ENCODE measurements around the gene LOXL1.

LOXL1 gene

DNA sequence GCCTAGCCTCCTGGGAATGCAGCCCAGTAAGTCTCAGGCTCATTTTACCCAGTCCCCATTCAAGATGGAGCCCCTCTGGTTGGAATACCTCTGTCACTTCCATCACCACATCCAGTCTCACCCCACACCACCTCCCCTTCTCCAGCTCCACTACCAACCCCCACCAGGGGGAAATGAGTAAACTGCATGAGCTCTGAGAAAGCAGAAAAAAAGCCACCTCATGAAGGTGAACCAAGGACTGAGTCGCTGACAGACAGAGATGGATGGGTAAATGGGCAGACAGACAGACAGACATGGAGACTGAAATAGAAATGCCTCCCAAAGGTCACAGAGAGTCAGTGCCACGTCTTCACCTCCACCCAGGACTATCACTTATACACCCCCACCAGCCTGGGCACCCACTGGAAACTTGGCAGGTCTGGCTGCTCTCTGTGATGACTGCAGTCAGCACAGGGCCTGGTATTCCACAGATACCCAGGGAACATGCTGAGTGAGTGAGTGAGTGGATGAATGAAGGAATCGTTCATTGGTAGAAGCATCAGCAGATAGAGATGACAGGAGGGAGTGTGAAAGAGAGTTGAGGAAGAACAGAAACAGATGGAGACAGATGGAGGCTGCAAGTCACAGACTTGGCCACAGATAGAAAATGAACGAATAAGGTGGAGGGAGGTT lies 4.9 kb upstream of the LOXL1 start:
- Histone ChIP-seq H3K9me3 (ENCODE audit: control insufficient read depth, low read length) (no peaks in the 10 kb centered on the region), H4K91ac (ENCODE audit: low read length) (no peak overlapping the region), H3K27ac (ENCODE audit: low read length, poor library complexity, severe bottlenecking) (peak overlapping the region; percentile 19), H3K4ac (ENCODE audit: low read depth in 1 of 2, low read length in 2 of 2) (peak overlapping the region in 1 of 2 experiments; percentile 32), H2BK5ac (ENCODE audit: low read depth, low read length, poor library complexity, severe bottlenecking) (no peak overlapping the region), H3K27me3 (ENCODE audit: control insufficient read depth in 1 of 2, insufficient read depth in 1 of 2, low read length in 2 of 2) (no peaks in the 10 kb centered on the region), H2BK120ac (ENCODE audit: low read depth, low read length) (no peak overlapping the region), H3K4me2 (ENCODE audit: low read length, poor library complexity, severe bottlenecking) (no peak overlapping the region), H2AK5ac (ENCODE audit: low read length, severe bottlenecking) (peak overlapping the region; percentile 24), H3K4me1 (ENCODE audit: control insufficient read depth, insufficient read depth, low read depth, low read length) (peaks cover 44% of the 10 kb centered on the region), H2AFZ (ENCODE audit: low read depth, low read length) (no peak overlapping the region), H2BK15ac (ENCODE audit: low read depth, poor library complexity, severe bottlenecking) (no peak overlapping the region), H3K9ac (ENCODE audit: low read length) (no peak overlapping the region), H3K79me1 (replicated peaks; ENCODE audit: low read length, poor library complexity, severe bottlenecking) (peaks cover 23% of the 10 kb centered on the region), H3K14ac (ENCODE audit: low read length in 2 of 2) (no peak overlapping the region), H2BK12ac (ENCODE audit: low read length in 2 of 2) (peak overlapping the region in 1 of 2 experiments; percentile 32), H3K36me3 (ENCODE audit: control insufficient read depth in 1 of 2, insufficient read depth in 2 of 2, low read depth in 1 of 2, low read length in 2 of 2) (peaks cover 10 to 17% of the 10 kb centered on the region in 2 experiments), H3K18ac (ENCODE audit: low read depth in 1 of 2, low read length in 2 of 2) (peak overlapping the region in 1 of 2 experiments; percentile 54), H3K23ac (ENCODE audit: low read length in 2 of 2) (no peak overlapping the region), H3K4me3 (ENCODE audit: insufficient read depth in 1 of 2, low read depth in 1 of 2, low read length in 2 of 2) (no peak overlapping the region), H4K8ac (ENCODE audit: low read length) (no peak overlapping the region)
- DNase-seq: no peak
- WGBS: 68% methylated on average over 3 of the region's 4 CpGs

GRCh38 chr15:73922186-73923151 lies 3.8 kb upstream of the LOXL1 start:
- peak overlapping the region; percentile 67 to 92 for H3K18ac ChIP-seq (ENCODE audit: low read depth in 1 of 2, low read length in 2 of 2)
- H3K27me3 ChIP-seq (ENCODE audit: control insufficient read depth in 1 of 2, insufficient read depth in 1 of 2, low read length in 2 of 2): no peaks in the 10 kb centered on the region
- H2AFZ ChIP-seq (ENCODE audit: low read depth, low read length): peak overlapping the region; percentile 46
- H3K4me3 ChIP-seq (ENCODE audit: insufficient read depth in 1 of 2, low read depth in 1 of 2, low read length in 2 of 2): peak overlapping the region in 1 of 2 experiments; percentile 48
- H3K4ac ChIP-seq (ENCODE audit: low read depth in 1 of 2, low read length in 2 of 2): peak overlapping the region; percentile 92 to 95
- peak overlapping the region; percentile 85 for H2BK5ac ChIP-seq (ENCODE audit: low read depth, low read length, poor library complexity, severe bottlenecking)
- H3K14ac ChIP-seq (ENCODE audit: low read length in 2 of 2): peak overlapping the region in 1 of 2 experiments; percentile 85
- H3K9me3 ChIP-seq (ENCODE audit: control insufficient read depth, low read length): no peaks in the 10 kb centered on the region
- H3K4me1 ChIP-seq (ENCODE audit: control insufficient read depth, insufficient read depth, low read depth, low read length): peaks cover 44% of the 10 kb centered on the region
- peaks cover 10 to 17% of the 10 kb centered on the region in 2 experiments for H3K36me3 ChIP-seq (ENCODE audit: control insufficient read depth in 1 of 2, insufficient read depth in 2 of 2, low read depth in 1 of 2, low read length in 2 of 2)
- H3K23ac ChIP-seq (ENCODE audit: low read length in 2 of 2): peak overlapping the region in 1 of 2 experiments; percentile 47
- peak overlapping the region; percentile 56 for H3K4me2 ChIP-seq (ENCODE audit: low read length, poor library complexity, severe bottlenecking)
- H4K8ac ChIP-seq (ENCODE audit: low read length): peak overlapping the region; percentile 100
- 18% methylated on average over 15 of the region's 19 CpGs for WGBS
- H3K27ac ChIP-seq (ENCODE audit: low read length, poor library complexity, severe bottlenecking): peak overlapping the region; percentile 95
- H2BK15ac ChIP-seq (ENCODE audit: low read depth, poor library complexity, severe bottlenecking): peak overlapping the region; percentile 98
- peak; percentile 82 for DNase-seq
- H3K9ac ChIP-seq (ENCODE audit: low read length): peak overlapping the region; percentile 90
- H3K79me1 ChIP-seq (replicated peaks; ENCODE audit: low read length, poor library complexity, severe bottlenecking): peaks cover 23% of the 10 kb centered on the region
- peak overlapping the region; percentile 98 for H4K91ac ChIP-seq (ENCODE audit: low read length)
- peak overlapping the region; percentile 97 for H2BK120ac ChIP-seq (ENCODE audit: low read depth, low read length)
- H2BK12ac ChIP-seq (ENCODE audit: low read length in 2 of 2): peak overlapping the region; percentile 94 to 98
- H2AK5ac ChIP-seq (ENCODE audit: low read length, severe bottlenecking): peak overlapping the region; percentile 91

GRCh38 chr15:73923156-73923487 lies 3.1 kb upstream of the LOXL1 start:
- Histone ChIP-seq H3K18ac (ENCODE audit: low read depth in 1 of 2, low read length in 2 of 2) (peak overlapping the region; percentile 67 to 92), H3K9ac (ENCODE audit: low read length) (peak overlapping the region; percentile 90), H3K27ac (ENCODE audit: low read length, poor library complexity, severe bottlenecking) (peak overlapping the region; percentile 95), H3K14ac (ENCODE audit: low read length in 2 of 2) (peak overlapping the region in 1 of 2 experiments; percentile 50), H3K4me3 (ENCODE audit: insufficient read depth in 1 of 2, low read depth in 1 of 2, low read length in 2 of 2) (peak overlapping the region in 1 of 2 experiments; percentile 48), H2BK12ac (ENCODE audit: low read length in 2 of 2) (peak overlapping the region; percentile 81 to 98), H3K23ac (ENCODE audit: low read length in 2 of 2) (peak overlapping the region in 1 of 2 experiments; percentile 47), H4K8ac (ENCODE audit: low read length) (peak overlapping the region; percentile 100), H3K36me3 (ENCODE audit: control insufficient read depth in 1 of 2, insufficient read depth in 2 of 2, low read depth in 1 of 2, low read length in 2 of 2) (peaks cover 8 to 14% of the 10 kb centered on the region in 2 experiments), H3K4ac (ENCODE audit: low read depth in 1 of 2, low read length in 2 of 2) (peak overlapping the region; percentile 92 to 95), H3K79me1 (replicated peaks; ENCODE audit: low read length, poor library complexity, severe bottlenecking) (peaks cover 20% of the 10 kb centered on the region), H4K91ac (ENCODE audit: low read length) (peak overlapping the region; percentile 98), H2BK5ac (ENCODE audit: low read depth, low read length, poor library complexity, severe bottlenecking) (peak overlapping the region; percentile 85), H2BK120ac (ENCODE audit: low read depth, low read length) (peak overlapping the region; percentile 97), H3K9me3 (ENCODE audit: control insufficient read depth, low read length) (no peaks in the 10 kb centered on the region), H2AK5ac (ENCODE audit: low read length, severe bottlenecking) (peak overlapping the region; percentile 79), H3K4me1 (ENCODE audit: control insufficient read depth, insufficient read depth, low read depth, low read length) (peaks cover 44% of the 10 kb centered on the region), H3K4me2 (ENCODE audit: low read length, poor library complexity, severe bottlenecking) (peak overlapping the region; percentile 56), H3K27me3 (ENCODE audit: control insufficient read depth in 1 of 2, insufficient read depth in 1 of 2, low read length in 2 of 2) (no peaks in the 10 kb centered on the region), H2BK15ac (ENCODE audit: low read depth, poor library complexity, severe bottlenecking) (peak overlapping the region; percentile 94), H2AFZ (ENCODE audit: low read depth, low read length) (peak overlapping the region; percentile 43)
- 60% methylated on average over 7 of the region's 7 CpGs for WGBS
- DNase-seq: no peak

Data from mesenchymal stem cell (in vitro differentiated cells and primary cell).